GM21737 (cell line): ENCODE results near the gene NKAIN2.
"Not testable (repeated sequence)": the region's sequence is repeated elsewhere in the genome, so short reads cannot be mapped to it uniquely, and the experiment has no call there.

ENCODE experiments used
- ATAC-seq: cut with Tn5 transposase; IDR thresholded peaks from one replicate; pipeline ENCODE4 v1.9.1; 2021; ENCODE audit warnings: mild to moderate bottlenecking, moderate library complexity; ENCODE audit not compliant: unreplicated experiment

The NKAIN2 gene

GRCh38 chr6:124539096-124539495 is 735.4 kb downstream of the NKAIN2 start:
- no peak for ATAC-seq

GRCh38 chr6:124541573-124541972 is 737.9 kb downstream of the NKAIN2 start:
- no peak for ATAC-seq

GRCh38 chr6:124546601-124547000 is 742.9 kb downstream of the NKAIN2 start:
- no peak for ATAC-seq

- ATAC-seq, result no peak
Observed at GRCh38 chr6:124551711-124552233, 748.1 kb downstream of the NKAIN2 start.

- no peak for ATAC-seq
Observed at GRCh38 chr6:124557873-124558272, 754.2 kb downstream of the NKAIN2 start.

- not testable (repeated sequence) for ATAC-seq
Observed at GRCh38 chr6:124560078-124560477, 756.4 kb downstream of the NKAIN2 start.

- ATAC-seq, result no peak
Observed at GRCh38 chr6:124560873-124561567, 757.4 kb downstream of the NKAIN2 start.

GRCh38 chr6:124561635-124562130 is 758.0 kb downstream of the NKAIN2 start:
- no peak for ATAC-seq

GRCh38 chr6:124564125-124564524 is 760.5 kb downstream of the NKAIN2 start:
- not testable (repeated sequence) for ATAC-seq

GRCh38 chr6:124567401-124567800 is 763.7 kb downstream of the NKAIN2 start:
- ATAC-seq, result no peak

GRCh38 chr6:124573953-124574352 is 770.3 kb downstream of the NKAIN2 start:
- ATAC-seq, result no peak

GRCh38 chr6:124577734-124578281 is 774.1 kb downstream of the NKAIN2 start:
- no peak for ATAC-seq

GRCh38 chr6:124590001-124590400 is 786.3 kb downstream of the NKAIN2 start:
- ATAC-seq, result no peak

GRCh38 chr6:124599656-124600055 is 796.0 kb downstream of the NKAIN2 start:
- ATAC-seq, result no peak

- ATAC-seq, result no peak
Observed at GRCh38 chr6:124604719-124605118, 801.1 kb downstream of the NKAIN2 start.

GRCh38 chr6:124607119-124607627 is 803.5 kb downstream of the NKAIN2 start:
- ATAC-seq, result no peak

- ATAC-seq, result no peak
Observed at GRCh38 chr6:124613031-124613430, 809.4 kb downstream of the NKAIN2 start.

- no peak for ATAC-seq
Observed at GRCh38 chr6:124622351-124622750, 818.7 kb downstream of the NKAIN2 start.

GRCh38 chr6:124633655-124634054 is 830.0 kb downstream of the NKAIN2 start:
- no peak for ATAC-seq

- no peak for ATAC-seq
Observed at GRCh38 chr6:124640432-124640831, 836.8 kb downstream of the NKAIN2 start.

GRCh38 chr6:124655866-124656265 is 852.2 kb downstream of the NKAIN2 start:
- no peak for ATAC-seq

GRCh38 chr6:124658053-124658452 is 854.4 kb downstream of the NKAIN2 start:
- ATAC-seq, result no peak
